GM12873 (cell line): Measurements from ENCODE around the gene C10orf105.

Experiments
- TF ChIP-seq, protein P1 (sequence below): IDR thresholded peaks from 2 replicates; pipeline ENCODE4 v1.5.1; 2012; ENCODE audit warnings: low read depth, mild to moderate bottlenecking, moderate library complexity, low read length, control low read depth; ENCODE audit not compliant: insufficient read depth; ENCODE audit errors: missing control alignments

C10orf105 gene

DNA sequence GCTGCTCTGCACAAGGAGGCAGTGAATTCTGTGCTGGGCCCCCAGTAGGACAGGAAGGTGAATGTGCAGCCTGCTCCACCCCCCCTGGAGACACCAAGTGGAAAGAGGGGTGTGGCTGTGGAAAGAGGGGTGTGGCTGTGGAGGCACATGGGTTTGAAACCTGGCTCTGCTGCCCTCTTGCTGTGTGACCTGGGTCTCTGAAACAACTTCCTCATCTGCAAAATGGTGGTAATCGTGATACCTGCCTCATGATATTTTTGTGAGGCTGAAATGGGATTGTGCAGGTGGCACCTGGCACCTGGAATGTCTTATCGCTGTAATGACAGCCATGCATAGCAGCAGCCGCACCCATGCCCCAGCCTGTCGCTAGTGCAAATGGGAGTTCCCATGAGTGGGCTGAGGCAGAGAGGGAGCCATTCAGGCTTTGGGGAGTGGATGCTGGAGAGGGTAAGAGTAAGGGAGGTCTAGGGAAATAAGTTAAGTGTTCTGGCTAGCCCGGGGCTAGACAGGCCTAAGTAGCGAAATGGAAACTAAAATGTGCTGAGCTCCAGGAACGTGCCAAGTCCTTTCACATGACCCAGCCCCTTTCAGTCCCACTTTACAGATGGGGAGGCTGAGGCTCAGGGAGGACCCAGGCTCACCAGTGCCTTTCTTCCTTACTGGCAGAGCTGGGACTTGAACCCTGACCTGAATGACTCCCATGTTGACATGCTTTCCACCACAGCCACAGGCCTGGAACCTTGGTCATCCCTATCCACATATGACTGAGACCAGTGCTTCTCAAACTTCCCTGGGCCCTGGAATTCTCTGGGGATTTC lies 35.0 kb downstream of the C10orf105 start:
- TF ChIP-seq, protein P1, sequence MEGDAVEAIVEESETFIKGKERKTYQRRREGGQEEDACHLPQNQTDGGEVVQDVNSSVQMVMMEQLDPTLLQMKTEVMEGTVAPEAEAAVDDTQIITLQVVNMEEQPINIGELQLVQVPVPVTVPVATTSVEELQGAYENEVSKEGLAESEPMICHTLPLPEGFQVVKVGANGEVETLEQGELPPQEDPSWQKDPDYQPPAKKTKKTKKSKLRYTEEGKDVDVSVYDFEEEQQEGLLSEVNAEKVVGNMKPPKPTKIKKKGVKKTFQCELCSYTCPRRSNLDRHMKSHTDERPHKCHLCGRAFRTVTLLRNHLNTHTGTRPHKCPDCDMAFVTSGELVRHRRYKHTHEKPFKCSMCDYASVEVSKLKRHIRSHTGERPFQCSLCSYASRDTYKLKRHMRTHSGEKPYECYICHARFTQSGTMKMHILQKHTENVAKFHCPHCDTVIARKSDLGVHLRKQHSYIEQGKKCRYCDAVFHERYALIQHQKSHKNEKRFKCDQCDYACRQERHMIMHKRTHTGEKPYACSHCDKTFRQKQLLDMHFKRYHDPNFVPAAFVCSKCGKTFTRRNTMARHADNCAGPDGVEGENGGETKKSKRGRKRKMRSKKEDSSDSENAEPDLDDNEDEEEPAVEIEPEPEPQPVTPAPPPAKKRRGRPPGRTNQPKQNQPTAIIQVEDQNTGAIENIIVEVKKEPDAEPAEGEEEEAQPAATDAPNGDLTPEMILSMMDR, result no peak

- TF ChIP-seq, protein P1, result no peak
Measured at GRCh38 chr10:71683301-71683700, 36.3 kb downstream of the C10orf105 start.

GRCh38 chr10:71681977-71682376 lies 37.6 kb downstream of the C10orf105 start:
- TF ChIP-seq, protein P1, result no peak

- TF ChIP-seq, protein P1, result no peak
Measured at GRCh38 chr10:71679425-71679824, 40.2 kb downstream of the C10orf105 start.

GRCh38 chr10:71678057-71678805 lies 41.3 kb downstream of the C10orf105 start:
- TF ChIP-seq, protein P1, result no peak

- TF ChIP-seq, protein P1, result no peak
Measured at GRCh38 chr10:71677261-71677660, 42.3 kb downstream of the C10orf105 start.

DNA sequence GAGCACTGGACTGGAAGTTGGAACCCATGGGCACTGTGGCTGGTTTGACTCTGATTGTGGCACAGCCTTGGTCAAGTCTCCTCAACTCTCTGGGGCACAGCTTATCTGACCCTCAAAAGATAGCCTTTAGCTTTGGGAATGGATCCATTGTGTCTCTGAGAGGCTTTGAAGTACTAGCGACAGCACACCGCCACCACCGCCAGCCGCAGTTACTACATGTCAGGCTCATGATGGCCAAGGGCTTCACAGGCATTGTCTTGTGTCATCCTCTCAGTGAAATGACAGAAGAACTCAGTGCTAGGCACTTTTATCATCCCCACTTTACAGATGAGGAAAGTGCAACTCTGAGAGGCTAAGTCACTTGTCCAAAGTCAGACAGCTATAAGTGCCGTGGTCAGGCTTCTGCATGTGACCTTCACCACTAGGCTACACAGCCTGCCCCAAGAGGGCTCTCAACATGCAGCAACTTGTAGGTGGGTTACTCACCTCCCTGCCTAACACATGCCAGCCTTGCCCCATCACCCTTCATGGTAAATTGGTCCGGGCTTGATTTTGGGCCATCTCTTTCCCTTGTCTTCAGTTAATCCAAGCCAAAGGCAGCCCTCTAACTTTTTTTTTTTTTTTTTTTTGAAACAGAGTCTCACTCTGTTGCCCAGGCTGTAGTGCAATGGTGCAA lies 44.1 kb downstream of the C10orf105 start:
- TF ChIP-seq, protein P1, result no peak
